NCI-H146 treated with DMSO at 0.1 percent for 48 hours (cell line): ENCODE results near the gene TSFM.
"Not testable (repeated sequence)": the region's sequence is repeated elsewhere in the genome, so short reads cannot be mapped to it uniquely, and the experiment has no call there.

Source experiments
- DNase-seq: peaks from one replicate; lab custom pipeline; 2025; ENCODE audit not compliant: unreplicated experiment; lab: John Stamatoyannopoulos, UW

TSFM gene

DNA sequence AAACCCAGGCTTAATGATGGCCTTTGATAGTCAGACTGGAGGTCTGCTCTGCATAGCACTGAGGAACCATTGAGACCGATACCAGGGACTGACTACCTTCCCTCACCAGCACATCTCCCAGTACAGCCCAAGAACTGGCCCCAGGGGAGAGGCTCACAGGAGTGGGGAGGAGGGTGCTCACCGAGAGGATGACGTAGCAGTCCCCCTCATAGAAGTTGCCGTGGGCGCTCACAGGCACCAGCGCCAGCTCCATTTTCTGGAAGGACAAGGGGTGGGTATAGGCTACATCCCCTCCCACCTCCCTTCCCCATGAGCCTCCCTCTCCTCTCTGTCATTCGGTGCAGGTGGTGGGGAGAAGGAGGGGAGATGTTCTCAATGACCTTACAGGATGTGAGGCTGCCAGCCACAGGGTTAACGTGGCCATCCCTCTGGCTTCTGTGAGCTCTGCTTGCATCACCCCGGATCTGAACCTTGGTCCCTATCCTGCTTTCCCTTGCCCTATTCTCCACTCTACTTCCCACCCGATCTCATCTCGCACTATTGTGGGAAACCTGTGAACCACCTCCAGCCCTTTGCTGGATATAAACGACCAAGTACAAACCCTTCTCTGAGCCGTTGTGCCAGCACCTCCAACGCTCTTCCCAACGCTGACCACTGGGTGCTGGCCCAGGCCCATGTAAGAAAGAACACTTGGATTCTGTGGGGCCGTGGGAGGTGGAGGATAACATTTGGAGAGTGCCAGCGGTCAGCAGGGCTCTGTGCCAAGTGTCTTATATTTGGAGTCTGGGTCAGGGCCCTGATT lies 31.6 kb downstream of the TSFM start:
- DNase-seq: no peak

DNA sequence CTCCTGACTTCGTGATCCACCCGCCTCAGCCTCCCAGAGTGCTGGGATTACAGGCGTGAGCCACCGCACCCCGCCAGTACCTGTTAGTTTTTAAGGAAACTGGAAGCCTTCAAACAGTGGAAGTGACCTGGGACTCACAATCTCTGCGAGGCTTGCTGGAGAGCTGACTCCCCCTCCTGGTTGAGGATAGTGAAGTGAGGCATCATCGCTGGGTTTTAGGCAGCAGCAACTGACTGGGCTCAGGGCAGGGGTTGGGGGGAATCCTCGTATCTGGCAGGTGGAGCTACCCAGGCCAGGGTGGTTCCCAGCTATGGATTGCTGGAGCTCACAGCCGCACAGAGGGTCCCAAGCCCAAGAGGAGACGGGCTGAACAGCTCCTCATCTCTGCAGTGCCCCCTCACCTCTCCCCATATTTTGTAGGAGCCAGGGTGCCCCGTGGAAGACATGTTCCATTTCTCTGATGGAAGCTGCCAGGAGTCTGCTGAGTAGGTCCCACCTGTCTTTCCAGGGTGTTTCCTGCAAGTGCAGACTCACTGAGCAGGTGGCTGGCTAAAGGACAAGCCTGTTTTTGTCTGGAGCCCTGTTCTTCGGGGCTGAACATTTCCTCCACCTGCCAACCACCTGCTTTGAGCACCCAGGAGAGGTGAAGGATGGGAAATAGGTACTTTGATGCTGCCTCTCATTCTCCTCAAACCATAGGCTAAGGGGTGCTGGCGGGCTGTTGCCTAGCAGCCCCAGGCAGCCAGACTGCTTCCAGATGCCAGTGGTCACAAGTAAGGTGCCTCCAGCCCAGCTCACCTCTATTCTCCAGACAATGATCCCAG lies 32.8 kb downstream of the TSFM start:
- peak; percentile 29 for DNase-seq

- no peak for DNase-seq
Observed at GRCh38 chr12:57816001-57816854, 33.6 kb downstream of the TSFM start.

DNA sequence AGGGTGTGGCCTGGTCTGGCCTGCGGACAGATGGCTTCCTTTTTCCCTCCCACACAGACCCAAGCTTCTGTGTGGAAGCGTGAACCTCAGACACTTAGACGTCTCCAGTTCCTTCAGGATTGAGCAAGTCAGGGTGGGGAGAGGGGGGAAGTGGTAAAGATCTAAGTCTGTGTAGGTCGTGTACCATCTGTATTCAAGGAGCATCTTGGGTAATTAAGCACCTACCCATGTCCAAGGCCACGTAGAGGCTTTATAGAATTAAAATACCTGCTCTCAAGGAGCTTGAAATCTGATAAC lies 34.2 kb downstream of the TSFM start:
- DNase-seq: no peak

DNA sequence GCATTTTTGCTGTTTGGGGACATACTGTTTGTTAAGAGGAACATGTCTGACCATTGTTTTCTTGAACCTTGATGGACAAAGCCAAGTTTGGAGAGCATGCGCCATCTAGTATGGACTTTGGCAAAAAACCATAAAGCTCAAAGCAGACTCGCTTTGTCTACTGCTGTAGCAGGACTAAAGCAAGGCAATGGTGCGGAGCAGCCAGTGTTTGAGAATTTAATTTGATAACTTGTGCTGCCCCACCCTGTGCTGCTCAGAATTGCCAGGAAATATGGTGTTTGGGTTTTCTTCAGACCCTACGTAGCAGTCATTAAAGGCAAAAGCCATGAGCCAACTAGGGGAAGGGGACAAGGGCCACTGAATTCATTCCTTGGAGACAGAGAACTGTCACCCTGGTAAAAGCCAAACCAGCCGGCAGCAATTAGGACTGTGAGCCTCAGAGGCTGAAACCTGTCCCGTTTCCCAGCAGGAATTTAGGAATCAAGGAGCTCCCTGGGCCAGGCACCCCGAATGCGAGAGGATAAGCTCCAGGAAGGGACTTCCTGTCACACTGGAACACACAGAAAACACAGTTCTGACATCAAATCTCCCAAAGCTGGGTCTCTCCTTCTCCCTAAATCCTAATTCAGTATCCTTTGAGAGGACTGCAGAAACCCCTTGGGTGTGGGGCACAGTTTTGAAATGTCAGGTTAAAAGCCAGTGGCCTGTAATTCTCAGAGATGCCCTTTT lies 34.8 kb downstream of the TSFM start:
- DNase-seq: no peak

DNA sequence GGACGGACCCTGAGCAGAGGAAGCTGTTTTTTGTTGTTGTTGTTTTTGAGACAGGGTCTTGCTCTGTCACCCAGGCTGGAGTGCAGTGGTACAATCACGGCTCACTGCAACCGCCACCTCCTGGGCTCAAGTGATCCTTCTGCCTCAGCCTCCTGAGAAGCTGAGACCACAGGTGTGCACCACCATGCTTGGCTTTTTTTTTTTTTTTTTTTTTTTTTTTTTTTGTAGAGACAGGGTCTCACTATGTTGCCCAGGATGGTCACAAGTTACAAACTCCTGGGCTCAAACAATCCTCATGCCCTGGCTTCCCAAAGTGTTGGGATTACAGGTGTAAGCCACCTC lies 35.4 kb downstream of the TSFM start:
- not testable (repeated sequence) for DNase-seq

- not testable (repeated sequence) for DNase-seq
Observed at GRCh38 chr12:57820119-57820518, 37.5 kb downstream of the TSFM start.

- not testable (repeated sequence) for DNase-seq
Observed at GRCh38 chr12:57821015-57821414, 38.4 kb downstream of the TSFM start.

DNA sequence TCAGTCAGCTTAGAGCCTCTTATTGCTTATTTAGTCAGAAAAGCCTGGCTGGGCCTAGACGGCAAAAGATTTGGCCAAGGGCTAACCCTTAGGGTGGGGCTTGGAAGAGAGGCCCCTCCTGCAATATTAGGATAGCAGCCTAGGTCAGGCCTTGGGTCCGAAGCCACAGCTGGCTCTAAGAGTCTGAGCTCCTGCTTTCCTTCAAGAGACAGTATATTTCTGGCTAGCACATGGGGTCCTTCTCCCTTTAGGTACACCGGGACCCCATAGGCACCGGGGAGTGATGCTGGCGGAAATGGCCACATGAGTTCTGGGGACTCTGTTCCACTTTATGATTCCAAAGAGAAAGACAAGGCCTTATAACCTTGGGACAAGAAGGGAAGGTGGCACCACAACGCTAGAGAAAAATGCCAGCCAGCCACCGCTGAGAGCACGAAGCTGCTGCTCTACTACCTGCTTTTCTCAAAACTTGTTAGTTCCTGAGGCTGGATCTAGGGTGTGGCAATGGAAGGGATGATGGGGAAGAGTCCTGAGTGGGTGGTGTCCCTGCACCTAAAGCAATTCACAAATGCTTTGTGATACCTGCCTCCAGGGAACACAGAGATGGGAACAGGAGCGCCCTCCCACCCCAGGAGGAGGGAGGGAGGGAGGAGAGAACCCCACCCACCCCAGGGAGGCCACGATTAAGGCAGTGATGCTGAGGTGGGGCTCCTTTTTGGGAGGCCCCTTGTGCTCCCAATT lies 39.1 kb downstream of the TSFM start:
- DNase-seq: no peak

DNA sequence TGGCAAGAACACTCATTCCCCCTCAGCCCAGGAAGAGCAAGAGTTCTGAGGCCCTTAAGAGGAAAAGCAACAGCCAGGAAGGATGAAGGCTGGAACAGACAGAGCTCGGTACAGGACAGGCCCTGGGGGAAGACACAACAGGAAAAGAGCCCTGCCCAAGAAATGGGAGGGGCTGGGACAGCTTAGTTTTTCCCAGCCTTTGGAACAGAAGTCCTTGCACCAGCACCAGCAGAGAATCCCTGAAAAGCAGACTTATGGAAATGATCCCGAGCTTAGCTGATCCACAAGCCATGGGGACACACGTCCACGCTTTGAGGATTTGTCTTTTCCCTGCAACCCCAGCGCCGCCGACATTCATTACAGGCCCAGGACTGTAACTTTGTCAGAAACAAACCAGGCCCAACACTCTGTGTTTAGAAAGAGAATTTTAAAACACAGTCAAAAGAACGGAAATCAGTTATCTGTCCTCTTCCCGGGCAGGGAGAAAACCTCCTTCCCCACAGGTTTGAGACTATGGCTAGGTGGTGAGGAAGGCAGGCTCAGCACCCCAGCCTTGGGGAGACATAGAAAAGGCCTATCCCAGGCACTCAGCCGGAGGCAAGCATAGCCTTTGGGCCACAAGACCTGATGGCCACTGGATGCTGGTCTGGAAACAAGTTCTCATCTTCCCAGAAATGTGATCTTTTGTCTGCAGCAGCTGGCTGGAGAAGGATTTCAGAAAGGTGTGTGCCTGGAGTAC lies 40.0 kb downstream of the TSFM start:
- no peak for DNase-seq

DNA sequence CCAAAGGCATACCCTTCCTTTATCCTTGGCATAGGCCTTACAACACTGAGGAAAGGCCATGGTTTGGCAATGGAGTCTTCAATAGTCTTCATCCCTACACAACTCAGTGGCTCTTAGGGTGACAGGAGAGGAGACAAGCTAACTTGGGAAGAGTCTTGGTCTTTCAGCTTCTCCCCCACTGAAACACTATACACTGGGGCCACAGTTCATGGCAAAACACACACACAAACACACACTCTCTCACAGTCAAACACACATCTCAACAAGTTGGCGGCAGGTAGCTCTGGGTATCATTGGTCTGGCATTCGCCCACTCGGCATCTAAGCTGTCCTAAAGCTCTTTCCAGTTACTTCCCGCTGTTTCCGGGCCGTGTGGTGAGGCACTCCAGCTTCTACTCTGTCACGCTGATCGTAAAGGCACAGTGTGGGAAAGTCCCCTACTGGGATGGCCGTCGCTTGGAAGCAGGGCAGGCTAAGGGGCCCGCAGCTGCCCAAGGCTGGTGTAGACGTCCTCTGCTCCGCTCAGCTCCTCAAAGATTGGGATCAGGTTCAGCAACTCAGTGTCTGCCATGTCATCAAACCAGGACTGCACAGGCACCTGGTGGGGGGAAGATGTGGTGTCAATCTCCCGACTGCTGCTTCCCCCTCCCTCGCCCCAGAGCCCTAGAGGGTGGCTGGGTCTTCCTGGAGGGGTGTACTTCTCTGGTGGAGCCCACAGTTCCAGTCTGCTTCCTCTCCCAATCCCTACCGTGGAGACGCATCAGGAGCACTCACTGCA lies 40.7 kb downstream of the TSFM start:
- no peak for DNase-seq

DNA sequence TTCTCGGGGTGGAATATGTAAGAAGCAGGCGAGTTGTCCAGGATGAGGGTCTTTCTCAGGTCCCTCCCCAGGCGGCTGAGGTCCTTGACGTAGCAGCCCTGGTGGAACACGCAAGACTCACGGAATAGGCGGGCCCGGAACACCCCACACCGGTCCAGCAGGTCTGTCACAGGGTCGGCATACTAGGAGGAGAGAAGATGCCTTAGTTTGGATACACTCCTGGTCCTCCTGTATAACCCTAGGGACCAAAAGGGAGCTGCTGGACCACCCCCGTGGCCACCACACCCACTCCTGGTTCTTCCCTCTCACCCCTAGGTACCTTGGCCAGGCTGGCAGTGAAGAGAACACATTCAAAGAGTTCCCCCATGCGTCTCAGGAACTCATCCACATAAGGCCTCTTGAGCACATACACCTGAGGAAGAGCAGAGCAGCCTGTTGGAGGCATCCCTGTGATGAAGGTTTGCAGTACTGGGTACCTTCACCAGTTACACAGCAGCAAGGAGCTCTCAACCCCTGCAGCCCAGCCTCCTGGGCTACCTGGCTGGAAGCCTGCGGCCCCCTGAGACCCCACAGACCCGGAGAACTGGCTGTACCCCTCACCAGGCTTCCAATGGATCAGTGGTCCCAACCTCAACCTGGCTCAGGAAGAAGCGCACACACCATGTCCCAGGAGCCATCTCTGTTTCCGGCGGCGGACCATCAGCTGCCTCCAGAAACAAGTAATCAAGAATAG lies 41.5 kb downstream of the TSFM start:
- no peak for DNase-seq

- no peak for DNase-seq
Observed at GRCh38 chr12:57825451-57825850, 42.9 kb downstream of the TSFM start.

DNA sequence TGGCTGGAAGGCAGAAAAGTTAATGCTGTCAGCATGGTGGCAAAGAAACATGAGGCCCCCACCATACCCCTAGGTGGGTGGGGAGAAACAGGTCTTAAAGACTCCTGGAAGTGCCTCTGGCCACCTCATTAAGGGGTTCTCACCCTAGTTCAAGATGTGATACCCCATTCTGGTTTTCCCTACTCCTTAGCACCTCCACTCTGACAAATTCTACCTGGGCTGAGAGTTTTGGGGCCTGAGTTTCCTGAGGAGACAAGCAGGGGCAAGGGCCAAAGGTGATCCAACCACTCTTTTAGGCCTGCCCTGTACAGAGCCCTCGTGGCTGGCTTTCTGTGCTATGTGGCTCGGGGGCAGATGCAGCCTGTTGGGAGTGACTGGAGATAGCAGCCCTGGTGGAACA lies 43.8 kb downstream of the TSFM start:
- DNase-seq: no peak

DNA sequence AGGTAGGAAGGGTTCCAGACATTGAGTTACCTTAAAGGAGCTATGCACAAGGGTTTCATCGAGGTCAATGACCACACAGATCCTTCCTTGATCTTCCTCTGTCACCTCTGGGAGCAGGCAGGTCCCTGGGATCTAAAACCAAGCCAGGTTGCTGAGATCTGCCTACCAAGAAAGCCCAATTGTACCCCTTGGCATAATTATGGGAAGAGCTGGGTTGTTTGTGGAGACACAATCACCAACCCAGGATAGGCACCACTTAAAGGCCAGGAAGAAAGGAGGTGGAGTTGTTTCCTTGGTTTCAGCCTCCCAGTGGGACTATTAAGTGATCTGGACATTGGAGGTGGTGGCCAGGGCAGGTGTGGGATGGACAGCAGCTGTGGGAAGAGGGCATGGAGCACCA lies 44.4 kb downstream of the TSFM start:
- no peak for DNase-seq

DNA sequence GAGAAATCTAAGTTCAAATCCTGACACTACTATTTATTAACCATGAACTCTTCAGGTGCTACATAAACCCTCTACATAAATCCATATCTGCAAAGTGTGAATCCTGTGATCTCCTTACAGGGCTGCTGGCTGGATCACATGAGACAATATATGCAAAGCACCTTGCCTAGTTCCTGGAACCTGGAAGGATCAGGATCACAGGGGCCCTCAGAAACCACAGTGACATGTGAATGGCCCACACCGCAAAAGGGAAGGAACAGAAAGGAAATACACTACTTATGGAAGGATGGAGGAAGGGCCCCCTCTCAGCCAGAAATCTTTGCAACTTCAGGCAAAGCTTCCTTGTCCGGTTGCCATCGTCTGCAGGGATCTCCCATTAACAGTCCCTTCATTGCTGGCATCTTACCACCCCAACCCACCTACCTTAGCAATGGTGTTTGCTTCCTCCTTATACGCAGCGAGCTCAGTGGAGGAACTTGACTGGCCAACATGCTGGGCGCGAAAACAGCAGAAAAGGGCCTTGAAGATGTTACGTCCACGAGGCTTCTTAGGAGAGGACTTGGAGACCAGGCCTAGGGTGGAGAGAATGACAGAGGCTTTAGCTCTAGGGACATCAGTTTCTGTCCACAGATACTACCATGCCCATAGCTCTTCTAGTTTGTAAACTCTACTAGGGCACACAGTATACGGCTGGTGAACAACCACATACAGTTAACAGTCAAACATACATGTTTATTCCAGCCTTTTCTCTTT lies 46.6 kb downstream of the TSFM start:
- DNase-seq: no peak

DNA sequence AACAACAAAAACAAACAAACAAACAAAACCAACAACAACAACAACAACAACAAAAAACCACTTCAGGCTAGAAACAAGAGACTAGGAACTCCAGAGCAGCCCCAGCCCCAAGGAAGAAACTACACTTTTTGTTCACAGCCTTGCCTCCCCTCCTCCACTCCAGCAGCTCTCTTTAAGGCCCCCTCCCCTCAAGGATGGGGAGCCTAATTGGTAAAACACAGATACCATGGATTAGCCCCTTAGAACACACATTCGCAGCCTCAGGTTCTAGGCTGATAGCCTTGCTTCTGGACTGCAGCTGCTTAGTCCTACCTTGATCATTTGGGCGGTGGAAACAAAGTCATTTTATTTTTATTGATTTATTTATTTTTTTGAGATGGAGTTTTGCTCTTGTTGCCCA lies 47.8 kb downstream of the TSFM start:
- DNase-seq: no peak

DNA sequence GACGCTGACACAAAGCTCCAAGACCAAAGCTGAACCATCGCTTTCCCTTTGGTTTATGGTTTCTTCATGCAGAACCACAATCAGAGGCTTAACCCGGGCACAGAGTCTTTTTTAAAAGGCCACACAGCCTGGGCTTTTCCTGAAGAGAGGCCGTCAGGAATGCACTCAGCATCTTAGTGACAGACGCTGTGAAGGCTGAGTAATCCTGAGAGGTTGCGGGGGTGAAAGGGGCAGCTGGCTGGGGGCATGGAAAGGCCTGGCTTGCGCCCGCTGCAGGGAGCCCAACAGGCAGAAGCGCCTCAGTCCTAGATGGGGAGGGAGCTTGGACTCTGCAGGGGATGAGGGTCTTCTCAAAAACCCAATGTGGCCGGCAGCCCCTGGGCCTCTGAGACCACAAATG lies 50.4 kb downstream of the TSFM start:
- DNase-seq: no peak
